HEK293T (cell line): Measurements from ENCODE around the gene ZPR1.

Source experiments
- CTCF ChIA-PET: fragments of 350-600 bp; formaldehyde crosslinking; extraction: SDS; loops from one replicate; lab custom pipeline; 2021; ENCODE audit warnings: antibody characterized with exemption, inconsistent platforms; lab: Yijun Ruan, JAX
- POLR2A ChIA-PET: fragments of 350-600 bp; formaldehyde crosslinking; extraction: SDS; loops from one replicate; lab custom pipeline; 2020; ENCODE audit warnings: antibody characterized with exemption, inconsistent platforms; lab: Yijun Ruan, JAX
- DNase-seq: peaks from one replicate; pipeline ENCODE4 v3.0.0; 2012; ENCODE audit warnings: mixed read lengths; ENCODE audit errors: extremely low spot score
- ARNT ChIP-seq: fragments of 450-650 bp; IDR thresholded peaks from 2 replicates; pipeline ENCODE4 v1.6.1; 2017; ENCODE audit warnings: mild to moderate bottlenecking
- BHLHE40 ChIP-seq: fragments of 450-650 bp; IDR thresholded peaks from 2 replicates; pipeline ENCODE4 v1.6.1; 2016; ENCODE audit warnings: mild to moderate bottlenecking, moderate library complexity, borderline replicate concordance
- CTBP1 ChIP-seq: fragments of 450-650 bp; IDR thresholded peaks from 2 replicates; pipeline ENCODE4 v1.6.1; 2016; ENCODE audit warnings: borderline replicate concordance
- ELF4 ChIP-seq: fragments of 450-650 bp; IDR thresholded peaks from 2 replicates; pipeline ENCODE4 v1.6.1; 2017; ENCODE audit warnings: antibody characterized with exemption
- FOXA1 ChIP-seq: fragments of 450-650 bp; IDR thresholded peaks from 2 replicates; pipeline ENCODE4 v1.6.1; 2016; ENCODE audit warnings: mild to moderate bottlenecking
- FOXK2 ChIP-seq: fragments of 450-650 bp; IDR thresholded peaks from 2 replicates; pipeline ENCODE4 v1.6.1; 2016; ENCODE audit warnings: mild to moderate bottlenecking
- FOXM1 ChIP-seq: fragments of 450-650 bp; IDR thresholded peaks from 2 replicates; pipeline ENCODE4 v1.6.1; 2017; ENCODE audit warnings: mild to moderate bottlenecking, borderline replicate concordance
- HDGF ChIP-seq: fragments of 450-650 bp; IDR thresholded peaks from 2 replicates; pipeline ENCODE4 v1.6.1; 2017; ENCODE audit warnings: antibody characterized with exemption, borderline replicate concordance
- L3MBTL2 ChIP-seq: fragments of 450-650 bp; conservative IDR thresholded peaks from 2 replicates; pipeline ENCODE4 v1.6.1; 2016; ENCODE audit warnings: mild to moderate bottlenecking
- LEF1 ChIP-seq: fragments of 450-650 bp; IDR thresholded peaks from 2 replicates; pipeline ENCODE4 v1.6.1; 2017; ENCODE audit warnings: mild to moderate bottlenecking, borderline replicate concordance
- NFRKB ChIP-seq: fragments of 450-650 bp; IDR thresholded peaks from 2 replicates; pipeline ENCODE4 v1.6.1; 2016; ENCODE audit warnings: mild to moderate bottlenecking, moderate library complexity
- SP1 ChIP-seq: fragments of 450-650 bp; IDR thresholded peaks from 2 replicates; pipeline ENCODE4 v1.6.1; 2017
- SUZ12 ChIP-seq: fragments of 450-650 bp; IDR thresholded peaks from 2 replicates; pipeline ENCODE4 v1.6.1; 2016; ENCODE audit warnings: mild to moderate bottlenecking
- TARDBP ChIP-seq: fragments of 450-650 bp; IDR thresholded peaks from 2 replicates; pipeline ENCODE4 v1.6.1; 2016
- ZNF384 ChIP-seq: fragments of 450-650 bp; IDR thresholded peaks from 2 replicates; pipeline ENCODE4 v1.6.1; 2016
- TF ChIP-seq, protein P1 (sequence below): fragments of 450-650 bp; IDR thresholded peaks from 2 replicates; pipeline ENCODE4 v1.6.1; 2016

ZPR1 gene

DNA sequence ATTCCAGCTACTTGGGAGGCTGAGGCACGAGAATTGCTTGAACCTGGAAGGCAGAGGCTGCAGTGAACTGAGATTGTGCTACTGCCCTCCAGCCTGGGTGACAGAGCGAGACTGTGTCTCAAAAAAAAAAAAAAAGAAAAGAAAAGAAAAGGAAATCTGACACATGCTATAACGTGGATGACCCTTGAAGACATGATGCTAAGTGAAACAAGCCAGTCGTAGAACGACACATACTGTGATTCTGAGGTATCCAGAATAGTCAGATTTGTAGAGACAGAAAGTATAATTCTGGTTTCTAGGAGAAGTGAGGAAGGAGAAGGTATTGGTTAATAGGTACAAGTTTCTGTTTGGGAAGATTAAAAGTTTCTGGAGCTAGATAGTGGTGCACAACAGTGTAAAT lies 10.5 kb upstream of the ZPR1 start:
- no peak for DNase-seq
- POLR2A ChIA-PET: interaction anchor here (1.0 to 2.0 kb wide), 2 partner anchors 10 to 37 kb away, joined by 3 to 6 read pairs; partner anchors contain the start of gene ZPR1
- CTCF ChIA-PET: interaction anchor here (0.9 kb wide), 1 partner anchor 37 kb away, joined by 3 read pairs; no protein-coding TSS in a partner anchor
- no peak for TF ChIP-seq LEF1
- TF ChIP-seq, protein P1, sequence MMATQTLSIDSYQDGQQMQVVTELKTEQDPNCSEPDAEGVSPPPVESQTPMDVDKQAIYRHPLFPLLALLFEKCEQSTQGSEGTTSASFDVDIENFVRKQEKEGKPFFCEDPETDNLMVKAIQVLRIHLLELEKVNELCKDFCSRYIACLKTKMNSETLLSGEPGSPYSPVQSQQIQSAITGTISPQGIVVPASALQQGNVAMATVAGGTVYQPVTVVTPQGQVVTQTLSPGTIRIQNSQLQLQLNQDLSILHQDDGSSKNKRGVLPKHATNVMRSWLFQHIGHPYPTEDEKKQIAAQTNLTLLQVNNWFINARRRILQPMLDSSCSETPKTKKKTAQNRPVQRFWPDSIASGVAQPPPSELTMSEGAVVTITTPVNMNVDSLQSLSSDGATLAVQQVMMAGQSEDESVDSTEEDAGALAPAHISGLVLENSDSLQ: no peak
- TF ChIP-seq CTBP1: no peak
- no peak for TF ChIP-seq ELF4
- TF ChIP-seq FOXM1: no peak
- no peak for TF ChIP-seq SP1
- no peak for TF ChIP-seq FOXA1
- TF ChIP-seq ARNT: no peak

DNA sequence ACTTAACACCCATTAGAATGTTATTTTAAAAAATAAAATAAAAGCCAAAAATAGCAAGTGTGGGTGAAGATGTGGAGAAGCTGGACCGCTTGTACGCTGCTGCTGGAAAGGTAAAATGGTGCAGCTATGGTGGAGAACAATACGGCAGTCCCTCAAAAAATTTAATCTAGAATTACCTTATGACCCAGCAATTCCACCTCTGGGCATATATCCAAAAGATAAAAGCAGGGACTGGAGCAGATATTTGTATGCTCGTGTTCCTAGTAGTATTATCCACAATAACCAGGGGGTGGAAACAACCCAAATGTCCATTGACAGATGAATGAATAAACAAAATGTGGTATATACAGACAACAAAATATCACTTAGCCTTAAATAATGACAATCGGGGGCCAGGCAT lies 10.0 kb upstream of the ZPR1 start:
- CTCF ChIA-PET: no interaction called here
- TF ChIP-seq TARDBP (no peak), HDGF (no peak), FOXM1 (no peak), FOXK2 (no peak), NFRKB (no peak), SUZ12 (no peak), BHLHE40 (no peak), ARNT (no peak), LEF1 (no peak), FOXA1 (no peak), CTBP1 (no peak), ELF4 (no peak)
- TF ChIP-seq, protein P1: no peak
- POLR2A ChIA-PET: no interaction called here
- DNase-seq: no peak

DNA sequence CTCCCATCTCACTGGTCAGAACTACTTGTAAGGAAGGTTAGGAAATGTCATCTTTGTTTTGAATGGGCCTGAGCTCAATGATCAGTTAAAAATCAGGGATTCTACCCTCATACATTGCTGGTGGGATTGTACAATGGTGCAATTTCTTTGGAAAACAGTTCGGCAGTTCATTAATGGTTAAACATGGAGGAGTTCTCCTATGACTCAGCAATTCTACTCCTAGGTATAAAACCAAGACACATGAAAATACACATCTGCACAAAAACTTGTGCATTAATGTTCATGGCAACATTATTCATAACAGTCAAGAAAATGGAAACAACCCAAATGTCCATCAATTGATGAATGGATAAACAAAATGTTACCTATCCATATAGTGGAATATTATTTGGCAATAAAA lies 8.7 kb upstream of the ZPR1 start:
- ChIA-PET POLR2A (no interaction called here), CTCF (no interaction called here)
- no peak for TF ChIP-seq LEF1
- no peak for TF ChIP-seq ELF4
- TF ChIP-seq FOXK2: no peak
- TF ChIP-seq ARNT: no peak
- no peak for TF ChIP-seq HDGF
- no peak for TF ChIP-seq FOXM1
- TF ChIP-seq ZNF384: no peak
- TF ChIP-seq SP1: no peak
- TF ChIP-seq NFRKB: no peak
- no peak for TF ChIP-seq SUZ12
- TF ChIP-seq BHLHE40: no peak
- no peak for TF ChIP-seq L3MBTL2
- TF ChIP-seq, protein P1: no peak
- no peak for TF ChIP-seq TARDBP
- no peak for TF ChIP-seq FOXA1
- no peak for TF ChIP-seq CTBP1
- no peak for DNase-seq

DNA sequence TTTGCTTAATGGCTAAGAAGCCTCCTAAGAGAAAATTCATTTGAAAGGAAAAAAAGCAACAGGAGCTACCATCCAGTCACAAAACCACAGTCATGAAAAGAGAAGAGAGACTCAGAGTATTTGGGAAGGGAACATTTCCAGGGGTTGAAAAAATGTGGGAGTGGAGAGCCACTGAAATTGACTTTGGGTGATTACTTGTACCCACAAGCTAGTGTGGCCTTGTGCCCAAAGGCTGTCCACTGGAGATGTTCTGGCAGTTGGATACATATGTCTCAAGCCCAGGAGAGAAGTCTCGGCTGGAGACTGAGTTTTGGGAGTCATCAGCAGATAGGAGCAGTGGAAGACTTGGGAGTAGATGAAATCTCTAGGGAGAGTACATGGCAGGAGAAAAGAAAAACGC lies 7.0 kb upstream of the ZPR1 start:
- no peak for TF ChIP-seq ELF4
- no peak for TF ChIP-seq FOXM1
- TF ChIP-seq L3MBTL2: no peak
- no peak for TF ChIP-seq TARDBP
- no peak for TF ChIP-seq NFRKB
- no peak for TF ChIP-seq SP1
- no peak for TF ChIP-seq ZNF384
- TF ChIP-seq FOXK2: no peak
- TF ChIP-seq HDGF: no peak
- no peak for TF ChIP-seq FOXA1
- TF ChIP-seq CTBP1: no peak
- no peak for TF ChIP-seq SUZ12
- no peak for DNase-seq
- ChIA-PET CTCF (interaction anchor here (2.9 kb wide), 1 partner anchor 41 kb away, joined by 11 read pairs; no protein-coding TSS in a partner anchor), POLR2A (no interaction called here)

DNA sequence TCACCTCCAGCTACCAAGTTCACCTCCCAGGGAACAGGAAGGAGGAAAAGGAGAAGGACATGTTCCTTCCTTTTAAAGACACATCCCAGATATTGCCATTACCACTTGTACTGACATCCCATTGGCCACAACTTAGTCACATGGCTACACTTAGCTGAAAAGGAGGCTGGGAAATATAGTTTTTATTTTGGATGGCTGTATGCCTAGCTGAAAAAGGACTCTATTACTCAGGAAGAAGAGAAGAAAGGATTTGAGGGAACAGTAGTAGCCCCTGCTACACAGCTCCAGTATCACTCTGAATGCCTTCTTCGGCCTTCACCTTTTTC lies 5.9 kb upstream of the ZPR1 start:
- no peak for DNase-seq
- CTCF ChIA-PET: interaction anchor here (2.9 kb wide), 1 partner anchor 42 kb away, joined by 11 read pairs; no protein-coding TSS in a partner anchor
- POLR2A ChIA-PET: interaction anchor here (2.0 kb wide), 1 partner anchor 42 kb away, joined by 8 read pairs; no protein-coding TSS in a partner anchor
- no peak for TF ChIP-seq FOXA1
- TF ChIP-seq BHLHE40: no peak
- no peak for TF ChIP-seq ELF4
- TF ChIP-seq FOXM1: no peak
- no peak for TF ChIP-seq SUZ12
- TF ChIP-seq SP1: no peak
- no peak for TF ChIP-seq ARNT
- TF ChIP-seq FOXK2: no peak
- TF ChIP-seq, protein P1: no peak
- no peak for TF ChIP-seq LEF1
- no peak for TF ChIP-seq ZNF384
- TF ChIP-seq NFRKB: no peak
- no peak for TF ChIP-seq TARDBP
- no peak for TF ChIP-seq HDGF
- no peak for TF ChIP-seq CTBP1
- TF ChIP-seq L3MBTL2: no peak
